Measurements from ENCODE around the gene CDC40.
A peak's percentile ranks its signal among the peaks of the same experiment; 100 is the strongest.

CDC40 gene

DNA sequence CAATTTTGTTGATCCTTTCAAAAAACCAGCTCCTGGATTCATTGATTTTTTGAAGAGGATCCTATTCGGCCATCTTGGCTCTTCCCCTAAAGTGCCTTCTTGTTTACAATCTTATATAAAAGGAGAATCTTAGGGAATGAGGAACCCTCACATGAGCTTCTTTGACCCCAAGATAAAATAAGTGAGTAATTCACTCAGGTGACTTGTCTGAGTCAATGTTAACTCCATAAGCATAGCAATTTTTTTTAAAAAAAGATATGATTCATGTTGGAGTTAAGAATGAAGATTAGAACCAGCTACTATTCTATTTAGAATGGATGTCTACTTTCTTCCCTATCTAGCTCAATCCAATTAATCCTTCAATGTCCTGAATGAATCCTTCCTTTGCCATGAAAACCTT lies 21.7 kb upstream of the CDC40 start:
- Histone ChIP-seq H3K36me3 (ENCODE audit: control insufficient read depth, insufficient read depth, low read length) (no peaks in the 10 kb centered on the region), H3K4me3 (replicated peaks; ENCODE audit: low read depth, low read length) (no peak overlapping the region), H3K27me3 (replicated peaks; ENCODE audit: control insufficient read depth, insufficient read depth, low read length) (no peaks in the 10 kb centered on the region)
- TF ChIP-seq, protein P1, sequence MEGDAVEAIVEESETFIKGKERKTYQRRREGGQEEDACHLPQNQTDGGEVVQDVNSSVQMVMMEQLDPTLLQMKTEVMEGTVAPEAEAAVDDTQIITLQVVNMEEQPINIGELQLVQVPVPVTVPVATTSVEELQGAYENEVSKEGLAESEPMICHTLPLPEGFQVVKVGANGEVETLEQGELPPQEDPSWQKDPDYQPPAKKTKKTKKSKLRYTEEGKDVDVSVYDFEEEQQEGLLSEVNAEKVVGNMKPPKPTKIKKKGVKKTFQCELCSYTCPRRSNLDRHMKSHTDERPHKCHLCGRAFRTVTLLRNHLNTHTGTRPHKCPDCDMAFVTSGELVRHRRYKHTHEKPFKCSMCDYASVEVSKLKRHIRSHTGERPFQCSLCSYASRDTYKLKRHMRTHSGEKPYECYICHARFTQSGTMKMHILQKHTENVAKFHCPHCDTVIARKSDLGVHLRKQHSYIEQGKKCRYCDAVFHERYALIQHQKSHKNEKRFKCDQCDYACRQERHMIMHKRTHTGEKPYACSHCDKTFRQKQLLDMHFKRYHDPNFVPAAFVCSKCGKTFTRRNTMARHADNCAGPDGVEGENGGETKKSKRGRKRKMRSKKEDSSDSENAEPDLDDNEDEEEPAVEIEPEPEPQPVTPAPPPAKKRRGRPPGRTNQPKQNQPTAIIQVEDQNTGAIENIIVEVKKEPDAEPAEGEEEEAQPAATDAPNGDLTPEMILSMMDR (IDR thresholded peaks at IDR 0.05; ENCODE audit: insufficient read depth, low read length, poor library complexity, severe bottlenecking), result no peak
- DNase-seq (ENCODE audit: extremely low read depth, insufficient read length), result no peak

DNA sequence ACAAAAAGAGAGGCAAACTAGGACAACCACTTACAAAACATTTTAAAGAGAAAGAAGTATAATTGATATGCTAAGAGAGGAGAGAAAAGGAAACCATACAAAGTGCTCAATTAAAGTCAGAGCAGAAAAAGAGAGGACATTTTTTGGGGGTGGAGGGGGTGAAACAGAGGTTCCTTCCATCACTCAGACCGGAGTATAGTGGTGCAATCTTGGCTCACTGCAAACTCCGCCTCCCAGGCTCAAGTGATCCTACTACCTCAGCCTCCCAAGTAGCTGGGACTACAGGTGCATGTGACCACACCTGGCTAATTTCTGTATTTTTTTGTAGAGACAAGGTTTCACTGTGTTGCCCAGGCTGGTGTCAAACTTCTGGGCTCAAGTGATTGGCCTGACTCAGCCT lies 10.1 kb upstream of the CDC40 start:
- TF ChIP-seq, protein P1 (IDR thresholded peaks at IDR 0.05; ENCODE audit: insufficient read depth, low read length, poor library complexity, severe bottlenecking), result no peak
- DNase-seq (ENCODE audit: extremely low read depth, insufficient read length), result no peak
- no peak overlapping the region for H3K4me3 ChIP-seq (replicated peaks; ENCODE audit: low read depth, low read length)
- H3K27me3 ChIP-seq (replicated peaks; ENCODE audit: control insufficient read depth, insufficient read depth, low read length), result no peaks in the 10 kb centered on the region
- no peaks in the 10 kb centered on the region for H3K36me3 ChIP-seq (ENCODE audit: control insufficient read depth, insufficient read depth, low read length)

DNA sequence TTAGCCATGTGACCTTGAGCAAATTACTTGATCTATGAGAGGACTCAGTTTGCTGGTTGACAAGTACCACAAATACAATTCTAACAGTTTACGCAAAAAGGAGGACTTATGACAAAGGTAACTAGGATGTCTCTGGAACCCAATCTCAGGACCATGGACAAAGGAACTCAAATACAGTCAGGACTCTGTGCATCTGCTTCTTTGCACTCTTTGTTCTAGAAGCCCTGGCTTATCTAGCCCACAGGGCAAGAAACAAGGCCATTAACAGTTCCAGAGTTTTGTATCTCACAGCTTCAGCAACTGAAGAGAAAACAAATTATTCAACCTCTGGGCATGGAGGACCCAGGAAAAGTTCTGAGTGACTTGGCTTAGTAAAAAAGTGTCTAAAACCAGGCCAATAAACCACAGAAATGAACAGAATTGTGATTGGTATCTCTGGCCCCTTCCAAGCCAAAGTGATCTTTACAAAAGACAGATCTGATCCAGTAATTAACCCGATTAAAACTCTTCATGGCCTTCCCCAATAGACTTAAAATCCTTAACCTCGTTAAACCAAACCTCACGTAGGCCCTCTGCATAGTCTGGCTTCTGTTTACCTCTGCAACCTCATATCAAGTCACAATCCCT lies 6.6 kb upstream of the CDC40 start:
- no peak overlapping the region for H3K4me3 ChIP-seq (replicated peaks; ENCODE audit: low read depth, low read length)
- TF ChIP-seq, protein P1 (IDR thresholded peaks at IDR 0.05; ENCODE audit: insufficient read depth, low read length, poor library complexity, severe bottlenecking), result no peak
- no peak for DNase-seq (ENCODE audit: extremely low read depth, insufficient read length)
- H3K27me3 ChIP-seq (replicated peaks; ENCODE audit: control insufficient read depth, insufficient read depth, low read length), result no peaks in the 10 kb centered on the region
- H3K36me3 ChIP-seq (ENCODE audit: control insufficient read depth, insufficient read depth, low read length), result no peaks in the 10 kb centered on the region

DNA sequence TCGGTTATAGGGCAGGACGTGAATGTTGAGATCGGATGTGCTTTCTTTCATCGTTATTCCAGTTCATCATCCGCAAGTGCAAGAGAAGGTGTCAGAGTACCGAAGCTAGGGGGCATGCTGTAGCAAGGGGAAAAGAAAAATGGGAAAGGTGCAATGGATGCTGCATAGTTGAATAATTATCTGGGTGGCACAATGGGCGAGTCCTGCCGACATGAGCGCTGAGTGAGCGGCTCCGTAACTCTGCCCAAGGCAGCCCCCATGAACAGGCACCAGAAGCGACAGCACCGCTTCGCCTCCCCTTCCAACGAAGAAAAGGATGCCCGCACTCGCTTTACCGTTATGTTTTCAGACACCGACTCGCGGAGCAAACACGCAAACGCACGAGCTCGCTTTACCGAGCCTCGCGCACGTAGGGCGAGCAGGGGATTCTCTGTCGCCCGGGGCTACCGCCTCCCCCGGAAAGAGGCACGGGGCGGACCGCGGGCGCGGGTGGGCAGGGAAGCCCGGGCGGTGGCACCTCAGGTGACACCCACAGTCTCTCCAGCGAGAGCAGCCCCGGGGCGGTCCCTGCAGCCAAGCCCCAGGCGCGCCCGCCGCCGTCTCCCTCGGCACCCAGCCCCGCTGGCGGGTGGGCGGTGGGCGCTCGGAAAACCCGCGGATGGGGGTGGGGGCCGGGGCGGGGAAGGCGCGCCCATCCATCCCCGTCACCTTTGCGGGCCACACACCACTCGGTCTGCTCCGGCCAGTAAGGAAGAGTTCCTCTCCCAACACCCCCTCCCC lies 1.4 kb upstream of the CDC40 start:
- peak; percentile 75 for DNase-seq (ENCODE audit: extremely low read depth, insufficient read length)
- peak overlapping the region; percentile 84 for H3K4me3 ChIP-seq (replicated peaks; ENCODE audit: low read depth, low read length)
- no peaks in the 10 kb centered on the region for H3K36me3 ChIP-seq (ENCODE audit: control insufficient read depth, insufficient read depth, low read length)
- TF ChIP-seq, protein P1 (IDR thresholded peaks at IDR 0.05; ENCODE audit: insufficient read depth, low read length, poor library complexity, severe bottlenecking), result peak; percentile 51
- H3K27me3 ChIP-seq (replicated peaks; ENCODE audit: control insufficient read depth, insufficient read depth, low read length), result no peaks in the 10 kb centered on the region

DNA sequence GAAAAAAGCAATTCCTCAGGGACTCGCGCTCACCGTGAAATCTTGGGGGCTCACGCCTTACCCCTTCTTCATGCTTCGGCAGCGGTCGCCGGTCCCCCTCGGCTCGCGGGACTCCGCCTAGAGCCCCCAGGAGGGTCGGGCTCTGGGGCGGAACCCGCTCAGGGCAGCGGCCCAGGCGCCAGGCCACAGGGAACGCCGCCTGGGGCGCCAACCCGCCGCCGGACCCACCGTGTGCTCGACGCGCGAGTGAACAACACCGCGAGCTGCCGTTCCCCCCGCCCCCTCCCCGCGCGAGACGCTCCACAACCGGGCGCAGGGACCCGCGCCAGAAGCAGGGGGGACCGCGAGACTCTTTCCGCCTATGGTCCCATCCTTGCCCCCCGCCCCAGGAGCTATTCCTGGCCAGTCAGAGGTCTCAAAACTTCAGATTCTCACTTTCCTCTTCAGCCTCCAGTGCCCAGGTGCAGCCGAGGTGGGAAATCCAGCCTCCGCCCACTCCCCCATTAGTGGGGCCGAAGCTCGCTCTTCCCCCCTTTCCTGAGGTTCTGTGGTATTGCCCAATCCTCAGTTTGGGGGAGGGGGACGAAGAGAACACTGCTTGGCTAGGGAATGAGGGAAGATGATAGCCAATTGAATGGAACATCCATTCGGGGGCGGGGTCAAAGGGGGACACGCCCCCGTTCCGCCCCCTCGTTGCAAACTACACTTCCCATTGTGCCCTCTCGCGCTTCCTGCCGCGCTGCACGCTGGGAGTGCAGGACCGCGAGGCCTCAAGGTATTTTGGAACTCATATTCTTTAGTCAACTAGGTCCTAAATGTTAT lies 610 bp upstream of the CDC40 start, which contains the start of gene WASF1:
WASF1 (minus strand) TSS at position 265 of the 822 bp plus-strand sequence. CDS start 52,069 bp downstream, outside the sequence.
- peak within 1 kb of the TSS; percentile 84 for H3K4me3 ChIP-seq (replicated peaks; ENCODE audit: low read depth, low read length)
- no peaks in the 10 kb centered on the region for H3K36me3 ChIP-seq (ENCODE audit: control insufficient read depth, insufficient read depth, low read length)
- no peaks in the 10 kb centered on the region for H3K27me3 ChIP-seq (replicated peaks; ENCODE audit: control insufficient read depth, insufficient read depth, low read length)
- TF ChIP-seq, protein P1 (IDR thresholded peaks at IDR 0.05; ENCODE audit: insufficient read depth, low read length, poor library complexity, severe bottlenecking), result no peak
- peak; percentile 96 for DNase-seq (ENCODE audit: extremely low read depth, insufficient read length)

Data from GM06990 (cell line).